Suppressor macrophage (primary cell): ENCODE results near the gene TTC28.
"Not testable (repeated sequence)": the region's sequence is repeated elsewhere in the genome, so short reads cannot be mapped to it uniquely, and the experiment has no call there.

Source experiments
- DNase-seq, 4 experiments: peaks; one replicate each; pipeline ENCODE4 v3.0.0-alpha.2; 2020 to 2022

Gene TTC28

DNA sequence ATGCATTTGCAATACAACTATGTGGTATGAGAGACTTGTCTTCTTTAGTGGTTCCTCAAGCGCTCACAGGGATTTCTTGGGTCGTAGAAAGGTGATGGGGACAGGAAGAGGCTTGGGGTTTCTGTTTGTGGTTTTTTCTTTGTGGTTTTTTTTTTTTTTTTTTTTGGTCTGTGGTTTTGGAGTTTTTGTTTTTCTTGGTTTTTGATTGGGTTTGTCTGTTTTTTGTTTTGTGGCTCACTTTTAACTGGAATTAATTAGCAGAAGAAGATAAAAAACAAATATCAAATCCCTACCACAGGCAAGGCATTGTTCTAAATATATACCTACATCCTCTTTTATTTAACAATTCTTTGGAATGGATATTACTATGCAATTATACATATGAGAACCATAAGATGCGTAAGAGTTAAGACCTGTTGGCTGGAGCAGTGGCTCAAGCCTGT is 5.5 kb downstream of the TTC28 start:
- peak in 3 of 4 experiments; percentile 36 to 48 (median 43) for DNase-seq

DNA sequence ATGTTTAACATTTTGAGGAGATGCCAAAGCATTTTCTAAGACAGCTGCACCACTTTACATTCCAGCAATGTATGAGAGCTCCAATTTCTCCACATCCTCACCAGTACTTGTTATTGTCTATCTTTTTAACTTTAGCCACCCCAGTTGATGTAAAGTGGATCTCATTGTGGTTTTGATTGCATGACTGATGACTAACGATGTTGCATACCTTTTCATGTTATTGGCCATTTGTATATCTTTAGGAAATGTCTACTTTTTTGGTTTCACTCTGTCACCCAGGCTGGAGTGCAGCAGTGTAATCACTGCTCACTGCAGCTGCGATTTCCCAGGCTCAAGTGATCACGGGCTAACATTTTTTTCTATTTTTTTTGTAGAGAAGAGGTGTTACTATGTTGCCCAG is 8.9 kb downstream of the TTC28 start:
- DNase-seq, result peak; percentile 12 to 51 (median 29)

DNA sequence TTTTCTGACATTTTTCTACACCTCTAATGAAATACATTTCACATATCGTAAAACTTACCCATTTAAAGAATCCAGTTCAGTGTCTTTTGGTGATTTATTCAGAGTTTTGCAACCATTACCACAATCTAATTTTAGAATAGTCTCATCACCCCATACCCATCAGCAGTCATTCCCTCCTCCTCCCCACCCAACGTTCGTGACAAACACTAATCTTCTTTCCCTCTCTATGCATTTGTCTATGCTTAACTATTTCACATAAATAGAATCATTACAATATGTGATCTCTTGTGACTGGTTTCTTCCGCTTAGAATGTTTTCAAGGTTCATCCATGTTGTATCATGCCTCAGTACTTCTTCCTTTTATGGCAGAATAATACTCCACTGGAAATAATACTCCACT is 9.5 kb downstream of the TTC28 start:
- DNase-seq, result peak; percentile 66 to 88 (median 80)

DNA sequence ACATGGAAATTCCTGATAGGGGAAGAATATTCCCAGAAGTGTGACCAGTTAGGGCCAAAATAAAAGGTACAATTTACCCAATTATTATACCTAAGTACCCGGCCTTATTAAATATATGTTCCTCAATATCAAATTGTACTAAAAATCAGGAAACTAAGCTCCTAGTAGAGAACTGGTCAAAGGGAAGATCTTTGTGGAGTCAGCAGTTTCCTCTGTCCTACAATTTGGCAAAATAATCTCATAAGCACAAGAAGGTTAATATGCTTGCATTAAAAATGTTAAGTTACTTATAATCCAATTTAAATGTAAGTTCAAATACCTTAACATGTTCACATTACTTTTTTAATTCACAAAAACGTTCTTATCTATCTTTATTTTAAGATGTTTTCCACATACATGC is 10.3 kb downstream of the TTC28 start:
- peak in 2 of 4 experiments; percentile 15 to 45 for DNase-seq

DNA sequence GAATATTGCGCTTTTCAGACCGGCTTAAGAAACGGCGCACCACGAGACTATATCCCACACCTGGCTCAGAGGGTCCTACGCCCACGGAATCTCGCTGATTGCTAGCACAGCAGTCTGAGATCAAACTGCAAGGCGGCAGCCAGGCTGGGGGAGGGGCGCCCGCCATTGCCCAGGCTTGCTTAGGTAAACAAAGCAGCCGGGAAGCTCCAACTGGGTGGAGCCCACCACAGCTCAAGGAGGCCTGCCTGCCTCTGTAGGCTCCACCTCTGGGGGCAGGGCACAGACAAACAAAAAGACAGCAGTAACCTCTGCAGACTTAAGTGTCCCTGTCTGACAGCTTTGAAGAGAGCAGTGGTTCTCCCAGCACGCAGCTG is 16.1 kb downstream of the TTC28 start:
- not testable (repeated sequence) for DNase-seq

DNA sequence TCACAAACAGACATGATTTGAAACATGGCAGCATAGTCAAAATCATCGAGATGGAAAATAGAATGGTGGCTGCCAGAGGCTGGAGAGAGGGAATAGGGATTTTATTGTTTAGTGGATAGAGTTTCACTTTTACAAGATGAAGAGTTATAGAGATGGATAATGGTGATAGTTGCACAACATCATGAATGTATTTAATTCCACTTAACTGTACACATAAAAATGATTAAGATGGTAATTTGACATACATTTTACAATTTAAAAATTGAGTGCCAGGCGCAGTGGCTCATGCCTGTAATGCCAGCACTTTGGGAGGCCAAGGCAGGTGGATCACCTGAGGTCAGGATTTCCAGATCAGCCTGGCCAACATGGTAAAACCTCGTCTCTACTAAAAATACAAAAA is 21.2 kb downstream of the TTC28 start:
- no peak for DNase-seq

DNA sequence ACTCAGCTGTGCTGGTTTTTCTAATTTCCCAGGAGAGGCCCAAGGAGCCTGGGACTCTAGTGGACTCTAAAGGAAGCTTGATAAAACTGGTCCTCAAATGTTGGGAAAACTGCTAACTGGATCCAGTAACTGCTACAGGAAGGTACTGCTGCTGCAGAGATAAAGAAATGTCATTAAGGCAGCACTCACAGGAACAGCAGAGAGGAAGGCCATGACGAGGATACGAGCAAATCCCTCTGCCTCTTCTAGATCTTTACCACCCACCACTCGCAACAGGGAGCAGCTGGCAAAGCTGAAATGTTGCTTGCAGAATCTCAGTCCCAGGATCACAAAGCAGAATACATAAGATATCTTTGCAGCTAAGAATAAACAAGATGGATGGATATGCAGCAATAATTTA is 23.5 kb downstream of the TTC28 start:
- no peak for DNase-seq

DNA sequence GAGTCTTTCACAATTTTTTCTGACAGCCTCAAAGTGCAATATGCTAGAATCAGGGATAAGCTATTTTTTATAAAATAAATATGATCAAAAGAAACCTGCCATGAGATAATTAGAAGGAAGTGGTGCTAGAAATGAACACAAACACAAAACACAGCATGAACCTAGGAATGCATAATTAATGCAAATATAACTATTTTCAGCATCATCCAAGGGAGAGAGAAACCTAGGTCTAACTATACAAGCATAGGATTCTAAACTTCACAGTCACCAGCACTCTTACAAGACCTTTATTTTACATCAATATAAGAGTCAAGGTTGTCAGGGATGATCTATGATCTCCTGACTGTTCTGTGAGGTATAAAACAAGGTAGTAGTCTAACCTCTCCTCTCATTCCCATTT is 29.2 kb downstream of the TTC28 start:
- no peak for DNase-seq

DNA sequence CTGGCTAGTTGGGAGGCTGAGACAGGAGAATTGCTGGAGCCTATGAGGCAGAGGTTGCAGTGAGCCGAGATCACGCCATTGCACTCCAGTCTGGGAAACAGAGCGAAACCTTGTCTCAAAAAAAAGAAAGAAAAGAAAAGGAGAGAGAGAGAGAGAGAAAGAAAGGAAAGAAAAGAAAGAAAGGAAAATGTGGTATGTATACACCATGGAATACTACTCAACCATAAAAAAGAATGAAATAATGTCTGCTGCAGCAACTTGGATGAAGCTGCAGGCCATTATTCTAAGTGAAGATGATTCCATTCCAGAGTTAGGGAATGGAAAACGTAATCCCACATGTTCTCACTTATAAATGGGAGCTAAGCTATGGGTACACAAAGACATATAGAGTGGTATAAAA is 30.8 kb downstream of the TTC28 start:
- no peak for DNase-seq

DNA sequence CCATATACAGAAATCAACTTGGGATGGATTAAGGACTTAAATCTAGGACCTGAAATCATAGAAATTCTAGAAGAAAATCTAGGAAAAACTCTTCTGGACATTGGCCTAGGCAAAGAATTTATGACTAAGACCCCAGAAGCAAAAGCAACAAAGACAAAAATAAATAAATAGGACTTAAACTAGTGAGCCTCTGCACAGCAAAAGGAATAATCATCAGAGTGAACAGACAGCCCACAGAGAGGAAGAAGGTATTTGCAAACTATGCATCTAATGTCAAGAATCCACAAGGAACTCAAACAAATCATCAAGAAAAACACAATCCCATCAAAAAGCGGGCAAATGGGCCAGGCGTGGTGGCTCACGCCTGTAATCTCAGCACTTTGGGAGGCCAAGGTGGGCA is 32.4 kb downstream of the TTC28 start:
- DNase-seq, result no peak

DNA sequence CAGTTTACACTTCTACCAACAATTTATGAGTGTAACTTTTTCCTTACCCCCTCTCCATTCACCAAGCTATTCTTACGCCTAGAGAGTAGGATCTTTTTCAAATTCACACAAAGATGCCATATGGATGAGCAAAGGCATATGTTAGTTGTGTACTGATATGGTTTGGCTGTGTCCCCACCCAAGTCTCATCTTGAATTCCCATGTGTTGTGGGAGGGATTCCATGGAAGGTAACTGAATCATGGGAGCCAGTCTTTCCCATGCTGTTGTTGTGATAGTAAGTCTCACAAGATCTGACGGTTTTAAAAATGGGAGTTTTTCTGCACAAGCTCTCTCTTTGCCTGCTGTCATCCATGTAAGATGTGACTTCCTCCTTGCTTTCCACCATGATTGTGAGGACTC is 40.3 kb downstream of the TTC28 start:
- no peak for DNase-seq

DNA sequence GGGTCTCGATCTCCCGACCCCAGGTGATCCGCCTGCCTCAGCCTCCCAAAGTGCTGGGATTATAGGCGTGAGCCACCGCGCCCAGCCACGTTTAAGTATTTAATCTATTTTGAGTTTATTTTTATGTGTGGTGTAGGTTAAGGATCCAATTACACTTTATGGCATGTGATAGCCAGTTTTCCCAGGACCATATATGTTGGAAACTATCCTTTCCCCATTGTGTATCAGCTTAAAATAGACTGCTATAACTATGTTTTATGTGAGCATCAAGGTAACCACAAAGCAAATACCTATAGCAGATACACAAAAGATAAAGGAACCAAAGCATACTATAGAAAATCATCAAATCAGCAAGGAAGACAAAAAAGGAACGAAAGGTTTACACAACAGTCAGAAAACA is 42.4 kb downstream of the TTC28 start:
- no peak for DNase-seq

DNA sequence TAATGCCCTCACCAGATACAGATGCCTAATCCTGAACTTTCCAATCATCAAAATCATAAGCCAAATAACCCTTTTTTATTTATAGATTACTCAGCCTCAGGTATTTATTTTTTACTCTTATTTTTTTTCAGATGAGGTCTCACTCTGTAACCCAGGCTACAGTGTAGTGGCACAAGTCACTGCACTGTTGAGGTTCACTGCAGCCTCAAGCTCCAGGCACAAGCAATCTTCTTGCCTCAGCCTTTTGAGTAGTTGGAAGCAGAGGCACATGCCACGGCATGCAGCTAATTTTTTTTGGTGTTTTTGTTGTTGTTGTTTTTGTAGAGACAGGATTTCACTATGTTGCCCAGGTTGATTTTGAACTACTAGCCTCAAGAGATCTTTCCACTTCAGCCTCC is 49.5 kb downstream of the TTC28 start:
- no peak for DNase-seq

DNA sequence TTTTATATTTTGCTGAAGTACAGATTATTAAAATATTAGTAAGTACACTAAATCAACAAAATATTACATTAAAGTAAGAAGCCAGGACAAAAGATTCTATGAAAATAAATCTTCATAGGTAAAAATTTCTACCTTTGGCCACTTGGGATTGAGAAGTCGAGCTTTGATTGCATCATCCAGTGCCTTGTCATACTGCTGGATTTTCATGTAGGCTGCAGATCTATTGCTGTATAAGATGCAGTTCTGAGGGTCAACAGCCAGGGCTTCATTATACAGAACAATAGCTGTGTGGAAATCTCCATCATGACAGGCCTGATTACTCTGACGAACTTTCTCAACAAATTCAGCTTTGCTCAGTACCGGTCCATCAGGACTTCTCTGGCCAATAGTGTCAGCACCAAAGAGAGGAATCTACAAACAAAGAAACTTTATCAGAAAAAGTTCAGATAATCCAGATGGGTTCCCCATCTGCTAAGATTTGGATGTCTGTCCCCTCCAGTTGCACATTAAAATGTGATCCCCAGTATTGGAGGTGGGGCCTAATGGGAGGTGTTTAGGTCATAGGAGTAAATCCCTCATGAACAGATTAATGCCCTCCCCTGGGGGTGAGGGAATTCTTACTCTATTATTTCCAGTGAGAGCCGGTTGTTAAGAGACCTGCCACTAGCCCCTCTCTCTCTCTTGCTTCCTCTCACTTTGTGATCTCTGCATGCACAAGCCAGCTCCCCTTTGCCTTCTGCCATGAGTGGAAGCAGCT is 50.0 kb downstream of the TTC28 start:
- peak in 1 of 4 experiments; percentile 5 for DNase-seq

DNA sequence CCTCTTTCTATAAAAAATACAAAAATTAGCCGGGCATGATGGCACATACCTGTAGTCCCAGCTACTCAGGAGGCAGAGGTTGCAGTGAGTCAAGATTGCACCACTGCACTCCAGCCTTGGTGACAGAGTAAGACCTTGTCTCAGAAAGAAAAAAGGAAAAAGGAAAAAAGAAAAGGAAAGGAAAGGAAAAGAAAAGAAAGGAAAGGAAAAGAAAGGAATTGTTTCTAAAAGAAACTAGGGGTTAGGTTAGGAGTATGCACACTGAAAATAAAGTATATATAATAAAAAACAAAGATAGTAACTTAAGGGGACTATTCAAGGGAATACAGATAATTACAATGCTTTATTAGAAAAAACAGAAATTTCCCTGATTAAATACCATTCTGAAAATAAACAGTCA is 50.9 kb downstream of the TTC28 start:
- no peak for DNase-seq

DNA sequence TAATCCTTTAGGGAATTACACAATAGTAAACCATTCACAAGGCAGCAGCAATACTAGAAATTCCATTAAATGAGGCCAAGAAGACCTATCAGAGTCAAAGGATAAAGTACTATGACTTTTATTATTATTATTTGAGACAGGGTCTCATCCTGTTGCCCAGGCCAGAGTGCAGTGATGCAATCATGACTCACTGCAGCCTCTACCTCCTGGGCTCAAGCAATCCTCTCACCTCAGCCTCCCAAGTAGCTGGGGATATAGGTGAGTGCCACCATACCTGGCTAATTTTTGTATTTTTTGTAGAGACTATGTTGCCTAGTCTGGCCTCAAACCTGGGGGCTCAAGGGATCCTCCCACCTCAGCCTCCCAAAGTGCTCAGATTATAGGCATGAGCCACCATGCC is 51.8 kb downstream of the TTC28 start:
- DNase-seq, result no peak

DNA sequence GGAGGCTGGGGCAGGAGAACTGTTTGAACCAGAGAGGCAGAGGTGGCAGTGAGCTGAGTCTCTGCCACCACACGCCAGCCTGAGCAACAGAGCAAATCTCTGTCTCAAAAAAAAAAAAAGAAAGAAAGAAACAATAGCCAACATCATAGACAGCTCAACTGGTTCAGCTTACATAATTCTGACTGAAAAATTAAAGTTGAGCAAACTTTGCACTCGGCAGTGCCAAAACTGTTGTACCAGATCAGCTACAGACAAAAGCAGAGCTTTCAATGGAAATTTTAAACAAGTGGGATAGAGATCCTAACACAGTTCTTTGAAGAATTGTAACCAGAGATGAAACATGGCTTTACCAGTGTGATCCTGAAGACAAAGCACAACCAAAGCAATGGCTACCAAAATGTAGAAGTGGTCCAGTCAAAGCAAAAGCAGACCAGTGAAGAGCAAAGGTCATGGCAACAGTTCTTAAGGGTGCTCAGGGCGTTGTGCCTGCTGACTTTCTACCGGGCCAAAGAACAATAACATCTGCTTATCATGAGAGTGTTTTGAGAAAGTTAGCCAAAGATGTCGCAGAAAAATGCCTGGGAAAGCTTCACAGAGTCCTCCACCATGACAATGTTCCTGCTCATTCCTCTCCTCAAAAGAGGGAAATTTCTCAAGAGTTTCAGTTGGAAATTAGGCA is 59.3 kb downstream of the TTC28 start:
- no peak for DNase-seq

DNA sequence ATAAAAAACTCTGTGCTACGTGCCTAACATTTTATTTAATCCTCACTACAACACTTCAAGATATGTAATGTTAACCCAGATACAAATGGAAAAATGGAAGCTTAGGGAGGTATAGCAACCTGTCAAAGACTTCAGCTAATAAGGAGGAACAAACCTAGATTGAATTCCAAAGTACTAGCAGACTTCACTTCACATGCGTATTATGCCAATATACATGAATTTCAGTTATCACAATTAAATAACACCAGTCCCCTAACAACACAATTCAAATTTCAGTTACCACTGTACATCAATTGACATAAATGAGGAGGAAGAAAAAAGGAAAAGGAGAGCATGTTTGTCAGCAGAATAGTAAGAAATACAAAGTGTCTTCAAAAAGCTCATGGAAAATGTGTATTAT is 60.4 kb downstream of the TTC28 start:
- no peak for DNase-seq

DNA sequence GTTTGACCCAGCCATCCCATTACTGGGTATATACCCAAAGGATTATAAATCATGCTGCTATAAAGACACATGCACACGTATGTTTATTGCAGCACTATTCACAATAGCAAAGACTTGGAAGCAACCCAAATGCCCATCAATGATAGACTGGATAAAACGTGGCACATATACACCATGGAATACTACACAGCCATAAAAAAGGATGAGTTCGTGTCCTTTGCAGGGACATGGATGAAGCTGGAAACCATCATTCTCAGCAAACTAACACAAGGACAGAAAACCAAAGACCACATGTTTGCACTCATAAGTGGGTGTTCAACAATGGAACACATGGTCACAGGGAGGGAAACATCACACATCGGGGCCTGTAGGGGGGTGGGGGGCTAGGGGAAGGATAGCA is 64.2 kb downstream of the TTC28 start:
- not testable (repeated sequence) for DNase-seq

DNA sequence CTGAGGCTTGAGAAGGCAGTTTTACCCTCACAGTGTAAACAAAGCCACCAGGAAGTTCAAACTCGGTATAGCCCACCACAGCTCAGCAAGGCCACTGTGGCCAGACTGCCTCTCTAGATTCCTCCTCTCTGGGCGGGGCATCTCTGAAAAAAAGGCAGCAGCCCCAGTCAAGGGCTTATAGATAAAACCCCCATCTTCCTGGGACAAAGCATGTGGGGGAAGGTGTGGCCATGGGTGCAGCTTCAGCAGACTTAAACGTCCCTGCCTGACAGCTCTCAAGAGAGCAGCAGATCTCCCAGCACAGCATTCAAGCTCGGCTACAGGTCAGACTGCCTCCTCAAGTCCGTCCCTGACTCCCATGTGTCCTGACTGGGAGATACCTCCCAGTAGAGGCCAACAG is 69.7 kb downstream of the TTC28 start:
- no peak for DNase-seq

DNA sequence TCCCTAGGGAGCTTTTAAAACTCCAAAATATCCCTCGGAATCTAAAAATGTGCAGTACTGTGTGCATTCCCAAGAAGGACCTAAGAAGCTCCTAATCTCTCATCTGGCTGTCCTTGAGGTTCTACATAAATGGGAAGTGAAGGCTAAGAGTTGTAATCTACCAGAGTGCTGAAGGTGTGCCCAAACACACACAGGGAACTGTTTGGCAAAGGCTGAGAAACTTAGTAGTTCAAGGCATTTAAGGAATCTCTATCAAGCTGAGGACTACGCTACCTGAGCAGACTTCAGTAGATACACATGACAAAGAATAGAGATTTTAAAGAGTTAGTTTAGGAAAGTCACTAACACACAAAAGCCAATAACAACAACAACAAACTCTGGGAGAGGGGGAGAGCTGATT is 71.1 kb downstream of the TTC28 start:
- DNase-seq, result no peak

DNA sequence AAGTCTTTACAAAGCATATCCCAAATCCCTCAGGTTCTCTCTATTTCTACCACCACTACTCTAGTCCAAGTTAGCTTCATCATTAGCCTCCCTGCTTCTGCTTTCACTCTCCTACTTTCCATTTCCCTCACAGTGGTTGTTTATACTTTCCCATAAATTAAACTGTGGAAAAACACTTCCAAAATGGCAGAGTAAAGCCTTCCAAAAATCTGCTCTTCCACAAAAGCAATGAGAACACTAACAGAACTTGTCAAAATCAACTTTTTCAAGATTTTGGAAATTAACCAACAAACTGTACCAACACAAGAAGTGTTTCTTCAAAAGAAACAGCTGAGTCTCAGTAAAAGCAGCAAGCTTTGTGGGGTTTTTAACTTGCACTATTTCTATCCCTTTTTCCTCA is 71.8 kb downstream of the TTC28 start:
- no peak for DNase-seq

DNA sequence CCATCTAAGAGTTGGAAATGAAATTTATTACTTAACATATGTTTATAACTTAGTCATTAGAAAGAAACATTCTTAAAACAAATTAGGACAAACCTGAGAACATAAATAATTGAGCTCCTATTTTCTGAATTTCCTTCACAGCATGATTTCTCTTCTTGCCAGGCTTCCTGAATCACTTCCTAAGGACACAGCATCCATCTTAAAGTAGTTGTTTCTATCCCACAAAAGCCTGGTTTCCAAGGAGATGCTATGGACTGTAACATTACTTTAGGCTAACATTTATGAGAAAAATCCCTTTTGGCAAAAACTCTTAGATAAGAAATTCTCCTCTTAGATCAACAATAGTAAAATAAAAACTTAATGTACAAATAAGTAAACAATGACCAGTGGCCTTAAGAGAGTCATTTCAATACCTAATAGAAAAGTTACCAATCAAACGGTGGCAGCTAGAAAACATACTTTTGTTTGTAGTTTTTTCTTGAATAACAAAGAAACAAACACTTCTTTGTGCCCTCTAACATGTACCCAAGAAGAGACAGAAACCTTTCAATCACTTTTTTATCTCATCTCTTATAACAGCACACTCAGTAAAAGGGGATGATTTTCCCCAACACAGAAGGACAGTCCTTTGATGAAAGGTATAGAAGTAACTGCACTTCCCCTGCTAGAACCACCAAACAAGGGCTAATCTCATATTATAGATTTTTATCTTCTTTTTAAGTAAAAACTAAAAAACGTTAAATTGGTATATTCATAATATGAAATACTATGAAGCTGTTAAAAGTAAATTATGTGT is 74.5 kb downstream of the TTC28 start:
- no peak for DNase-seq

DNA sequence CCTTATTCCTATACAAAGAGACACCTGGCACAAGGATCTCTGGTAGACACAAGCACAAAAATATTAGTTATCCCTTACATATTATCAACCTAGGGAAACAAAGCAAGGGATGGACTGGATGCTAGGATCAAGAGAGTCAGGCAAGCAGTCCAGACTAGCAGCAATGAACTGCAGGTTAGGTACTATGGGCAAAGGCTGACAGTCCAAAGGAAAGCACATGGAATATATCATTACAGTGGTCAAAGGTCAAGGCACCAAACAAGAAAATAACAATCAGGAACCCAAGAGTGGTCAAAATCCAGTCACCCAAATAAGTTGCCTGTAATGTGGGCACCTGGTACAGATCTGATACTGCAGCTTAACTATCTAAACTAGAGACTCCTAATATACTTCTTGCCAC is 77.7 kb downstream of the TTC28 start:
- no peak for DNase-seq
